Measurements from ENCODE around the gene ZFHX3.
A peak's percentile ranks its signal among the peaks of the same experiment; 100 is the strongest.

The ZFHX3 gene

GRCh38 chr16:73033271-73033998 lies 14.5 kb downstream of the ZFHX3 start:
- DNase-seq (ENCODE audit: low read depth in 2 of 2), result no peak
- no peak for TF ChIP-seq CTCF (IDR thresholded peaks at IDR 0.05; ENCODE audit: low read depth, low read length)
- H3K4me3 ChIP-seq (replicated peaks in 1 of 2; ENCODE audit: low read depth in 2 of 2, low read length in 2 of 2), result no peak overlapping the region

- H3K4me3 ChIP-seq (replicated peaks in 1 of 2; ENCODE audit: low read depth in 2 of 2, low read length in 2 of 2), result no peak overlapping the region
- no peak for DNase-seq (ENCODE audit: low read depth in 2 of 2)
- no peak for TF ChIP-seq CTCF (IDR thresholded peaks at IDR 0.05; ENCODE audit: low read depth, low read length)
Measured at GRCh38 chr16:73032541-73033270, 15.2 kb downstream of the ZFHX3 start.

GRCh38 chr16:73031984-73032383 lies 15.9 kb downstream of the ZFHX3 start:
- no peak for TF ChIP-seq CTCF (IDR thresholded peaks at IDR 0.05; ENCODE audit: low read depth, low read length)
- no peak overlapping the region for H3K4me3 ChIP-seq (replicated peaks in 1 of 2; ENCODE audit: low read depth in 2 of 2, low read length in 2 of 2)
- no peak for DNase-seq (ENCODE audit: low read depth in 2 of 2)

- H3K4me3 ChIP-seq (replicated peaks in 1 of 2; ENCODE audit: low read depth in 2 of 2, low read length in 2 of 2), result no peak overlapping the region
- no peak for DNase-seq (ENCODE audit: low read depth in 2 of 2)
- TF ChIP-seq CTCF (IDR thresholded peaks at IDR 0.05; ENCODE audit: low read depth, low read length), result peak; percentile 13
Measured at GRCh38 chr16:73031155-73031866, 16.6 kb downstream of the ZFHX3 start.

- no peak overlapping the region for H3K4me3 ChIP-seq (replicated peaks in 1 of 2; ENCODE audit: low read depth in 2 of 2, low read length in 2 of 2)
- no peak for DNase-seq (ENCODE audit: low read depth in 2 of 2)
- TF ChIP-seq CTCF (IDR thresholded peaks at IDR 0.05; ENCODE audit: low read depth, low read length), result no peak
Measured at GRCh38 chr16:73028721-73029361, 19.1 kb downstream of the ZFHX3 start.

- DNase-seq (ENCODE audit: low read depth in 2 of 2), result no peak
Measured at GRCh38 chr16:73028263-73028662, 19.7 kb downstream of the ZFHX3 start.

More at GRCh38 chr16:73028263-73028662, 19.7 kb downstream of the ZFHX3 start:
- no peak overlapping the region for H3K4me3 ChIP-seq (replicated peaks in 1 of 2; ENCODE audit: low read depth in 2 of 2, low read length in 2 of 2)
- TF ChIP-seq CTCF (IDR thresholded peaks at IDR 0.05; ENCODE audit: low read depth, low read length), result no peak
